HS-27A (cell line): Measurements from ENCODE around the gene CSPG5.

ENCODE experiments used
- DNase-seq: peaks from one replicate; pipeline ENCODE4 v3.0.0-alpha.2; 2012; ENCODE audit warnings: low read depth, missing footprints

The CSPG5 gene

GRCh38 chr3:47536967-47537366 is 41.7 kb downstream of the CSPG5 start:
- DNase-seq, result no peak

GRCh38 chr3:47536221-47536891 is 42.3 kb downstream of the CSPG5 start:
- no peak for DNase-seq

GRCh38 chr3:47533996-47534454 is 44.6 kb downstream of the CSPG5 start:
- no peak for DNase-seq

- no peak for DNase-seq
These were observed 45.2 kb downstream of the CSPG5 start for GRCh38 chr3:47533481-47533880.

GRCh38 chr3:47527952-47528725 is 50.5 kb downstream of the CSPG5 start:
- DNase-seq, result no peak

- DNase-seq, result no peak
These were observed 53.0 kb downstream of the CSPG5 start for GRCh38 chr3:47525617-47526016.

GRCh38 chr3:47523310-47524073 is 55.2 kb downstream of the CSPG5 start:
- DNase-seq, result no peak

- peak; percentile 74 for DNase-seq
These were observed 56.3 kb downstream of the CSPG5 start for GRCh38 chr3:47522082-47522987.

GRCh38 chr3:47520756-47521155 is 57.9 kb downstream of the CSPG5 start:
- no peak for DNase-seq

- no peak for DNase-seq
These were observed 60.7 kb downstream of the CSPG5 start for GRCh38 chr3:47517937-47518336.

- no peak for DNase-seq
These were observed 62.8 kb downstream of the CSPG5 start for GRCh38 chr3:47515864-47516319.

GRCh38 chr3:47515100-47515499 is 63.6 kb downstream of the CSPG5 start:
- DNase-seq, result no peak

GRCh38 chr3:47513125-47513929 is 65.3 kb downstream of the CSPG5 start, which contains the start of gene ELP6:
TSS of gene ELP6 (minus strand) at chr3:47513712. CDS start at chr3:47513590, 122 bp downstream.
- DNase-seq, result peak; percentile 90

- DNase-seq, result no peak
These were observed 66.1 kb downstream of the CSPG5 start for GRCh38 chr3:47512416-47513124.
